GM13977 (cell line): Measurements from ENCODE around the gene RSBN1.

ENCODE experiments used
- DNase-seq: peaks from one replicate; pipeline ENCODE4 v3.0.0; 2012; ENCODE audit warnings: low spot score
- in situ Hi-C: fragments of 300-500 bp; cut with MboI; formaldehyde crosslinking; loops from one replicate; pipeline ENCODE4 v1.12.0; 2022; ENCODE audit warnings: low sequenced_read_pairs, low pct_unique_long_range_greater_than_20kb, mixed read lengths, inconsistent platforms; ENCODE audit not compliant: unreplicated experiment
- TF ChIP-seq, protein P1 (sequence below): IDR thresholded peaks from 2 replicates; pipeline ENCODE4 v1.5.1; 2012; ENCODE audit warnings: mild to moderate bottlenecking, control low read depth; ENCODE audit not compliant: insufficient read depth; ENCODE audit errors: extremely low read depth, missing control alignments

Gene RSBN1

DNA sequence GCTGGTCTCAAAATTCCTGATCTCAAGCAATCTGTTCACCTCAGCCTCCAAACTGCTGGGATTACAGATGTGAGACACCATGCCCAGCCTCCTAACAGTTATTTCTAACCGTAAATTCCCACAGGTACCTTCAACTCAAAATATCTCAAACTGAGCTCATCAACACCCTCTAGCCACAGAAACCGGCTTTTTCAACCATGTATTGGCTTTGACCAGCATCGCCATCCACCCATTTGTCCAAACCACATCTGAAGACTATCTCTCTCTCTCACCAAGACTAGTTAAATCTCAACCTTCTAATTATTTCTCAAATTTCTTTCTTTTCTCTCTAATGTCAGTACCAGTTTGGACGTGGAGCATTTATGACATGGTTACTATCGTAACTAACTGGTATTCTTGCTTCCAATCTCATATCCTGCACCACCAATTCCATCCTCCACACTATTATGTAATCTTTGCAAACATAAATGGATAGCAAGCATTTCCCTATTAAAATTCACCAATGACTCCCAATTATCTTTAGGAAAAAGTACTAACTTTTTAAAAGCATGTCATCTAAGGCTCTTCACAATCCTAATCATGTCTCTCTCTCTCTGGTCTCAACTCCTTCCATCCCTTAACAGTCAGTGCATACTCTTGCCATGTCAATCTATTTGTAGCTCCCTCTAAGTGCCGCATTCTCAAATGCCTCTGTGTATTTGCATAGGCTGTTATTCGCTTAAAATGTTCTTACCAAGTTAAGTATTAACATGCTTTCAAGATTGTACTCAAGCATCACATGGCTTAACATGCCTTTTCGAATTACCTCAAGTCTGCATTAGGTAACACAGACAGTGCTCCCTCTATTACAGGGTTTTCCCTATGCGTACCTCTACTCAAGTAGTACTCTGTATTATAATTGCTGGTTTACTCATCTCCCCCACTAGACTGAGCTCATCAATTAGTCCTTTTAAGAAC lies 18.1 kb downstream of the RSBN1 start:
- in situ Hi-C loops: no loop called here
- DNase-seq: no peak
- TF ChIP-seq, protein P1, sequence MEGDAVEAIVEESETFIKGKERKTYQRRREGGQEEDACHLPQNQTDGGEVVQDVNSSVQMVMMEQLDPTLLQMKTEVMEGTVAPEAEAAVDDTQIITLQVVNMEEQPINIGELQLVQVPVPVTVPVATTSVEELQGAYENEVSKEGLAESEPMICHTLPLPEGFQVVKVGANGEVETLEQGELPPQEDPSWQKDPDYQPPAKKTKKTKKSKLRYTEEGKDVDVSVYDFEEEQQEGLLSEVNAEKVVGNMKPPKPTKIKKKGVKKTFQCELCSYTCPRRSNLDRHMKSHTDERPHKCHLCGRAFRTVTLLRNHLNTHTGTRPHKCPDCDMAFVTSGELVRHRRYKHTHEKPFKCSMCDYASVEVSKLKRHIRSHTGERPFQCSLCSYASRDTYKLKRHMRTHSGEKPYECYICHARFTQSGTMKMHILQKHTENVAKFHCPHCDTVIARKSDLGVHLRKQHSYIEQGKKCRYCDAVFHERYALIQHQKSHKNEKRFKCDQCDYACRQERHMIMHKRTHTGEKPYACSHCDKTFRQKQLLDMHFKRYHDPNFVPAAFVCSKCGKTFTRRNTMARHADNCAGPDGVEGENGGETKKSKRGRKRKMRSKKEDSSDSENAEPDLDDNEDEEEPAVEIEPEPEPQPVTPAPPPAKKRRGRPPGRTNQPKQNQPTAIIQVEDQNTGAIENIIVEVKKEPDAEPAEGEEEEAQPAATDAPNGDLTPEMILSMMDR: no peak

DNA sequence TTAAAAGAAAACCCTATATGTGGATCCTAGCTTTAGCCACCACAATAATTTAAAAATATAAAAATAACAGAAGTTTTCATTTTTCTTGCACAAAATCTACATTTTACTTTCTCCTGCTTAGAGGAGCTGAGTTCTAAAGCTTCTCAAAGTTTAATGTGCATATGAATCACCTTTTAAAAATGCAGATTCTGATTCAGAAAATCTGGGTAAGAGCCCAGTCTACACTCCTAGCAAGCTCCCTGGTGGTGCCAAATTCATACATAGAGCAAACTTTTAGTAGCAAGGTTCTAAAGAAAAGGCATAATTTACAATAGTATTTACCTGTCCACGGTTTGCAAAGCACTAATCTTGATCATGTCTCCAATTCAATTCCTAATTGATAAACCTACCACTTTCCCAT lies 19.3 kb downstream of the RSBN1 start:
- DNase-seq: no peak
- TF ChIP-seq, protein P1: no peak
- in situ Hi-C loops: no loop called here

DNA sequence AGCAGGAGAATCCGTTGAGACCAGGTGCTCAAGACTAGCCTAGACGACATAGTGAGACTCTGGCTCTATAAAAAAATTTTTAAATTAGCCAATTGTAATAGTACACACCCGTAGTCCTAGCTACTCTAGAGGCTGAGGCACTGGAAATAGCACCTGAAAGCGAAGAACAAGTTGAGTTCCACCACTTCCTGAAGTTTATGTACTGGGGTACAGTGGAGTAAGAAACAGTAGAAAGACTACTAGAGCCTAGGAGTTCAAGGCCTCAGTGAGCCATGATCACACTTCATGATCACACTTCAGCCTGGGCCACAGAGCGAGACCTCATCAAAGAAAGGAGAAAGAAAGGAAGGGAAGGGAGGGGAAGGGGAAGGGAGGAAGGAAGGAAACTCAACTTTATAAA lies 19.8 kb downstream of the RSBN1 start:
- no peak for DNase-seq
- TF ChIP-seq, protein P1: no peak
- in situ Hi-C loops: no loop called here

DNA sequence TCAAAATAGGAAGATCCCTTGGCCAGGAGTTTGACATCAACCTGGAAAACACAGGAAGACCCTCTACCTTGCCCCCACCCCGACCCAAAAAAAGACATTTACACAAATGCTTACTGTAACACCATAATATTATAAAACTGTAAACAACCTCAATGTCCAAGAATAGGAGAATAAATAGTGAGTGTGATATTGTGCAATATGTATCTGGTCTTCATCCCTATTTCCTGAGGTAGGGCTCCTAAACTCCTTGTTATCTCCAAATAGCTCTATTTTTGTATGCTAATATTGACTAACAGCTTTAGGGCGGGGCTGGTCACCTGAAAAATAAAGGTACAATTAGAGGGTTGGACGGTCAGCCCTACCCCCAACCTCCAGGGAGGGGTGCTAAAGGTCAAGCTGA lies 23.5 kb downstream of the RSBN1 start:
- in situ Hi-C loops: no loop called here

DNA sequence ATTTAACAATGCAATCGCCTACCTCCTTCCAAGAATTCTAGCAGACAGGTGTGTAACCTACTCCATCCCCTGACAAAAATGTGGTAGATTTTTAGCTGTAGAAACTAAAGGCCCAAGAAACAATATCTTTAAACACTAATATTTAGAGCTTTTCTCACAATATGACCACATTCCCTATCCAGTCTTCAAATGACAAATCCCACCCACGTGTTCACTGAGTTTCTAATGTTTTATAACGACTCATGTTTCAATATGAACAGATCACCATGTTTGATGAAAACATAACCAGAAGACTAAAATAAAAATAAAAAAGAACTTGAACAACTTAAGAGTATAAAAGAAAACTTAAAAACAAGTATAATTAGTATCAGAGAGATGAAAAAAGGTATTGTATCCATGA lies 24.6 kb downstream of the RSBN1 start:
- in situ Hi-C loops: no loop called here

More for the DNA sequence above, 23.5 kb downstream of the RSBN1 start:
- TF ChIP-seq, protein P1: no peak
- no peak for DNase-seq

DNA sequence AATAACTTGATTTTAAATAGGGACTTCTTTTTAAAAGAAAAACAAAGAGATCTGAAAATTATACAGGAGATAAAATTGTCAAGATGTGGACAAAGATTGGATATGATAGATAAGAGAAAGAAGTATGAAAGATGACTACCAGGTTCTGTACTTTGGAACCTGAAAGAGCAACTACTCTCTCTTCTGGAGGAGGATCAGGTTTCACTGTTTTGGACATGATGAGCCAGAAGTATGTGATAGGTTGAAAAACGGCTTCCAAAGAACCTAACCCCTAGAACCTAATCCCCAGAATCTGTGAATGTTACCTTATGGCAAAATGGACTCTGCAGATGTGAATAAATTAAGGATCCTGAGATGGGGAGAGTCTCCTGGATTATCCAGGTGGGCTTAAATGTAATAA lies 26.2 kb downstream of the RSBN1 start:
- TF ChIP-seq, protein P1: no peak
- no peak for DNase-seq
- in situ Hi-C loops: no loop called here

More for the DNA sequence above, 24.6 kb downstream of the RSBN1 start:
- no peak for DNase-seq
- TF ChIP-seq, protein P1: no peak
